ENCODE results near the gene TTC28.

The TTC28 gene

GRCh38 chr22:28108851-28109250 lies 570.8 kb downstream of the TTC28 start:
- H3K36me3 ChIP-seq (ENCODE audit: control insufficient read depth, insufficient read depth, low read length): no peaks in the 10 kb centered on the region
- H3K27me3 ChIP-seq (ENCODE audit: control insufficient read depth, insufficient read depth, low read length): no peaks in the 10 kb centered on the region

DNA sequence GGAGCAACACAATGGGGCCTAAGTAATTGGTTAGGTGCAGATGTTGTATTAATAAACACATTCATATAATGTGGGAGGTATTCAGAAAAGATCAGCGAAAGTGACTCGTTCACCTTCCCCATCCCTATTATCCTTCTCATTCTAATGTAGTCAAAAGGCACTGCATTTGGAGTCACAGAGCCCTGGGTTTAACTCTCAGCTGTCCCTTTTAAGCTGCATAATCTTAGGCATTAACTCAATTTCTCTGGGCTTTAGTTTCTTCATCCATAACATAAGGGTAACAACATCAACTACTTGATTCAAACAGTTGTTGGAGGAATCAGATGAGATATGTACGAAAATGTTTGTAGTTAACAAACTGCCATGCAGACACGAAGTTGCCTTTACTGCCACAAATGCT lies 573.0 kb downstream of the TTC28 start:
- H3K36me3 ChIP-seq (ENCODE audit: control insufficient read depth, insufficient read depth, low read length): no peaks in the 10 kb centered on the region
- no peak overlapping the region for H3K9ac ChIP-seq (ENCODE audit: low read length)
- H3K27me3 ChIP-seq (ENCODE audit: control insufficient read depth, insufficient read depth, low read length): no peaks in the 10 kb centered on the region
- H3K4me3 ChIP-seq (ENCODE audit: low read length): no peak overlapping the region
- no peaks in the 10 kb centered on the region for H3K4me1 ChIP-seq (ENCODE audit: control insufficient read depth, insufficient read depth, low read length)
- H3K9me3 ChIP-seq (ENCODE audit: control insufficient read depth, low read length): no peaks in the 10 kb centered on the region

More at GRCh38 chr22:28108851-28109250, 570.8 kb downstream of the TTC28 start:
- Histone ChIP-seq H3K9me3 (ENCODE audit: control insufficient read depth, low read length) (no peaks in the 10 kb centered on the region), H3K4me3 (ENCODE audit: low read length) (no peak overlapping the region), H3K9ac (ENCODE audit: low read length) (no peak overlapping the region), H3K4me1 (ENCODE audit: control insufficient read depth, insufficient read depth, low read length) (peaks cover 8% of the 10 kb centered on the region)

- no peak overlapping the region for H3K9ac ChIP-seq (ENCODE audit: low read length)
- H3K27me3 ChIP-seq (ENCODE audit: control insufficient read depth, insufficient read depth, low read length): no peaks in the 10 kb centered on the region
- no peaks in the 10 kb centered on the region for H3K4me1 ChIP-seq (ENCODE audit: control insufficient read depth, insufficient read depth, low read length)
- H3K36me3 ChIP-seq (ENCODE audit: control insufficient read depth, insufficient read depth, low read length): no peaks in the 10 kb centered on the region
- H3K9me3 ChIP-seq (ENCODE audit: control insufficient read depth, low read length): no peaks in the 10 kb centered on the region
- H3K4me3 ChIP-seq (ENCODE audit: low read length): no peak overlapping the region
Observed at GRCh38 chr22:28105988-28106387, 573.7 kb downstream of the TTC28 start.

- Histone ChIP-seq H3K27me3 (ENCODE audit: control insufficient read depth, insufficient read depth, low read length) (no peaks in the 10 kb centered on the region), H3K36me3 (ENCODE audit: control insufficient read depth, insufficient read depth, low read length) (no peaks in the 10 kb centered on the region), H3K9ac (ENCODE audit: low read length) (no peak overlapping the region), H3K4me1 (ENCODE audit: control insufficient read depth, insufficient read depth, low read length) (no peaks in the 10 kb centered on the region), H3K9me3 (ENCODE audit: control insufficient read depth, low read length) (no peaks in the 10 kb centered on the region), H3K4me3 (ENCODE audit: low read length) (no peak overlapping the region)
Observed at GRCh38 chr22:28105413-28105812, 574.2 kb downstream of the TTC28 start.

DNA sequence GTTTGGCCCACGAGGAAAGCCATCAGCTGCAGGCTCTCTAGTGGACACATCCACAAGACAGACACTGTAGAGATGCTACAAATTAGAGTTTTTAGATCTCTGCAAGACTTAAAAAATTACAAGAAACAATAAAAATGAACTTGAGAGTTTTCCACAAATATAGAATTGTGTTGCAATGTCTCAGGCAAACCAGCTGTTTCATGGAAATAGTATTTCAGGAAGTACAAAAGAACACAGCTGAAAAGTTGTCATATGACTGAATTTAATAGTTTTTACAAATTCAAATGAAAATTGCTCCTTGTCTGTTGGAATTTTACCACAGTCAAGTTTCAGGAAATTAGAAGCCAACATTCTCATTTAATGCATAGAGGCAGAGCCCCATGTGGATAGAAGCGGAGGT lies 576.0 kb downstream of the TTC28 start:
- Histone ChIP-seq H3K36me3 (ENCODE audit: control insufficient read depth, insufficient read depth, low read length) (no peaks in the 10 kb centered on the region), H3K27me3 (ENCODE audit: control insufficient read depth, insufficient read depth, low read length) (no peaks in the 10 kb centered on the region), H3K4me3 (ENCODE audit: low read length) (no peak overlapping the region), H3K9ac (ENCODE audit: low read length) (no peak overlapping the region), H3K4me1 (ENCODE audit: control insufficient read depth, insufficient read depth, low read length) (no peaks in the 10 kb centered on the region), H3K9me3 (ENCODE audit: control insufficient read depth, low read length) (no peaks in the 10 kb centered on the region)

DNA sequence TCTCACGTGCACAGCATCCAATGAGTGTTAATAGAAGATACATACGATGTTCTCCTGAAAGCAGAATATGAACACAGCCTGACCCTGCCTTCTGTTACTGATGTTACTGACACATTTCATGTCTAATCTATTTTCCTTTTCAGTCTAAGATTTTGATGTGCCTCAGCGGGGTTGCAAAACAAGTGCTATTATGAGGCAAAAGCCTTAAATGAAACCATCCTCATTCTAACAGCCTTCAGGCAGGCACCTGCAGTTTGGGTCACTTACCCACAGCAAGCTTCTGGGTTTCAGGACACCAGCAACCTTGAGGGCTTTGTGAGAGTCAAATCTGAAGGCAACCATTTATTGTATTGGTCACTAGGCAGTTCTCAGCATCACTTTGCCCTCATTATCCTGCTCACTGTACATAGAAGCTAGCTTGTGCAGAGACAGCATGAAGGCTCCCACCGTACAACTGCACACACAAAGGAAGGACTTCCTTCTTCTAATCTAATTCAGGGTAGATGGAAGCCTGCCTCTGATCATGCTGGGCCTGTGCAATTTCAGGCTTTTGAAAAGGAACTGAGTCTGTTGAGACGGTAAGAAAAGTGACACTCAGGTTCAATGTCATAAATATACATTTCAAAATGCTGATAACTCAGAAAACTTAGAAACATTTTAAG lies 577.4 kb downstream of the TTC28 start:
- H3K4me1 ChIP-seq (ENCODE audit: control insufficient read depth, insufficient read depth, low read length): no peaks in the 10 kb centered on the region
- H3K4me3 ChIP-seq (ENCODE audit: low read length): no peak overlapping the region
- no peaks in the 10 kb centered on the region for H3K27me3 ChIP-seq (ENCODE audit: control insufficient read depth, insufficient read depth, low read length)
- H3K9ac ChIP-seq (ENCODE audit: low read length): no peak overlapping the region
- H3K36me3 ChIP-seq (ENCODE audit: control insufficient read depth, insufficient read depth, low read length): no peaks in the 10 kb centered on the region
- H3K9me3 ChIP-seq (ENCODE audit: control insufficient read depth, low read length): no peaks in the 10 kb centered on the region

DNA sequence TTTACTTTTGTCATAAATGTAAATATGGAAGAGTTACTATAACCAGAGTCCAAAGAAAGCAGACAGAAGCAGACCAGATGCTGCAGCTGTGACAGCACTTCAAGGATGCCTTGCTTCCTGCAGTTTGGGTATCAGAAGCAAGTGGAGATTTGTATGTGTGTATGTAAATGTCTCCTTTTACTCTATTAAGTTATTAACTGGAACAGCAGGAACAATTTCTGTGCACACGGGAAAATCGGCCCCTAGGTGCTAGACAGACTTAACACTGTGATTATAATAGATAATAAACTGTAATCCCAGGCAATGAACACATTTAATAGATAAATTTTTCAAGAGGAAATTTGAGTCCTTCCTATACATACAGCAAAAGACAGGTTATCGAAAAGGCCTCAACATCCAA lies 582.0 kb downstream of the TTC28 start:
- Histone ChIP-seq H3K9me3 (ENCODE audit: control insufficient read depth, low read length) (no peaks in the 10 kb centered on the region), H3K4me1 (ENCODE audit: control insufficient read depth, insufficient read depth, low read length) (no peaks in the 10 kb centered on the region), H3K36me3 (ENCODE audit: control insufficient read depth, insufficient read depth, low read length) (no peaks in the 10 kb centered on the region), H3K4me3 (ENCODE audit: low read length) (no peak overlapping the region), H3K27me3 (ENCODE audit: control insufficient read depth, insufficient read depth, low read length) (no peaks in the 10 kb centered on the region), H3K9ac (ENCODE audit: low read length) (no peak overlapping the region)

DNA sequence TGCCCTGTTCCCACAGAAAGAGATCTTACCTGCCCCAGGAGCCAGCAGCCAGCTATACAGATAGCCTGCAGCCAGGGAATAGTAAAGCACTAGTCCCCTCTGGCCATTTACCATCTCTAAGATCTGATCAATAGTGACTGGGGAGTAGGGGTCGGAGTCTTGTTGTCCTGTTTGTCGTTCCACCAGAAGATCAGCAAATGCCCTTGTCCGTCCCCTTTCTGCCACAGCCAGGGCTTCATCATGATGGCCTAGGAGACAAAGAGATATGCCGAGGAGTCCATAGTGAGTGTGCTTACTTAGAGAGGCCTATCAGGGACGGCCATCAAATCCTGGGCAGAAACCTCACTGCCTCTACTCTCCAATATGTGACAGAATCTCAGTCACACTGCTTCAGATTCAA lies 583.5 kb downstream of the TTC28 start:
- Histone ChIP-seq H3K36me3 (ENCODE audit: control insufficient read depth, insufficient read depth, low read length) (no peaks in the 10 kb centered on the region), H3K9ac (ENCODE audit: low read length) (no peak overlapping the region), H3K9me3 (ENCODE audit: control insufficient read depth, low read length) (no peaks in the 10 kb centered on the region), H3K4me1 (ENCODE audit: control insufficient read depth, insufficient read depth, low read length) (no peaks in the 10 kb centered on the region), H3K27me3 (ENCODE audit: control insufficient read depth, insufficient read depth, low read length) (no peaks in the 10 kb centered on the region), H3K4me3 (ENCODE audit: low read length) (no peak overlapping the region)

GRCh38 chr22:28095316-28096095 lies 584.1 kb downstream of the TTC28 start:
- H3K36me3 ChIP-seq (ENCODE audit: control insufficient read depth, insufficient read depth, low read length): no peaks in the 10 kb centered on the region
- no peak overlapping the region for H3K9ac ChIP-seq (ENCODE audit: low read length)
- H3K27me3 ChIP-seq (ENCODE audit: control insufficient read depth, insufficient read depth, low read length): no peaks in the 10 kb centered on the region
- no peak overlapping the region for H3K4me3 ChIP-seq (ENCODE audit: low read length)
- no peaks in the 10 kb centered on the region for H3K4me1 ChIP-seq (ENCODE audit: control insufficient read depth, insufficient read depth, low read length)
- H3K9me3 ChIP-seq (ENCODE audit: control insufficient read depth, low read length): no peaks in the 10 kb centered on the region

GRCh38 chr22:28094771-28095170 lies 584.9 kb downstream of the TTC28 start:
- no peaks in the 10 kb centered on the region for H3K36me3 ChIP-seq (ENCODE audit: control insufficient read depth, insufficient read depth, low read length)
- no peaks in the 10 kb centered on the region for H3K9me3 ChIP-seq (ENCODE audit: control insufficient read depth, low read length)
- no peak overlapping the region for H3K9ac ChIP-seq (ENCODE audit: low read length)
- no peaks in the 10 kb centered on the region for H3K4me1 ChIP-seq (ENCODE audit: control insufficient read depth, insufficient read depth, low read length)
- H3K27me3 ChIP-seq (ENCODE audit: control insufficient read depth, insufficient read depth, low read length): no peaks in the 10 kb centered on the region
- H3K4me3 ChIP-seq (ENCODE audit: low read length): no peak overlapping the region

- H3K27me3 ChIP-seq (ENCODE audit: control insufficient read depth, insufficient read depth, low read length): no peaks in the 10 kb centered on the region
- H3K36me3 ChIP-seq (ENCODE audit: control insufficient read depth, insufficient read depth, low read length): no peaks in the 10 kb centered on the region
- H3K9me3 ChIP-seq (ENCODE audit: control insufficient read depth, low read length): no peaks in the 10 kb centered on the region
- H3K9ac ChIP-seq (ENCODE audit: low read length): no peak overlapping the region
- H3K4me3 ChIP-seq (ENCODE audit: low read length): no peak overlapping the region
- no peaks in the 10 kb centered on the region for H3K4me1 ChIP-seq (ENCODE audit: control insufficient read depth, insufficient read depth, low read length)
Observed at GRCh38 chr22:28093711-28094110, 585.9 kb downstream of the TTC28 start.

- H3K36me3 ChIP-seq (ENCODE audit: control insufficient read depth, insufficient read depth, low read length): no peaks in the 10 kb centered on the region
- no peaks in the 10 kb centered on the region for H3K27me3 ChIP-seq (ENCODE audit: control insufficient read depth, insufficient read depth, low read length)
- H3K9me3 ChIP-seq (ENCODE audit: control insufficient read depth, low read length): no peaks in the 10 kb centered on the region
- no peak overlapping the region for H3K9ac ChIP-seq (ENCODE audit: low read length)
- no peaks in the 10 kb centered on the region for H3K4me1 ChIP-seq (ENCODE audit: control insufficient read depth, insufficient read depth, low read length)
- no peak overlapping the region for H3K4me3 ChIP-seq (ENCODE audit: low read length)
Observed at GRCh38 chr22:28091486-28091885, 588.2 kb downstream of the TTC28 start.
